22Rv1 (cell line): ENCODE data around the gene ZNF407.

Source experiments
- H3K27ac ChIP-seq: fragments of 450-650 bp; 2 replicates; pipeline ENCODE4 v1.5.1; 2017
- ZFX ChIP-seq: fragments of 450-650 bp; IDR thresholded peaks from 2 replicates; pipeline ENCODE4 v1.6.1; 2017; ENCODE audit warnings: antibody characterized with exemption, borderline replicate concordance
- TF ChIP-seq, protein P1 (sequence below): fragments of 450-650 bp; IDR thresholded peaks from 2 replicates; pipeline ENCODE4 v1.5.1; 2017; ENCODE audit warnings: mild to moderate bottlenecking

The ZNF407 gene

GRCh38 chr18:75034937-75035336, 437.3 kb downstream of the ZNF407 start:
- H3K27ac ChIP-seq: no peak overlapping the region
- no peak for TF ChIP-seq ZFX
- TF ChIP-seq, protein P1, sequence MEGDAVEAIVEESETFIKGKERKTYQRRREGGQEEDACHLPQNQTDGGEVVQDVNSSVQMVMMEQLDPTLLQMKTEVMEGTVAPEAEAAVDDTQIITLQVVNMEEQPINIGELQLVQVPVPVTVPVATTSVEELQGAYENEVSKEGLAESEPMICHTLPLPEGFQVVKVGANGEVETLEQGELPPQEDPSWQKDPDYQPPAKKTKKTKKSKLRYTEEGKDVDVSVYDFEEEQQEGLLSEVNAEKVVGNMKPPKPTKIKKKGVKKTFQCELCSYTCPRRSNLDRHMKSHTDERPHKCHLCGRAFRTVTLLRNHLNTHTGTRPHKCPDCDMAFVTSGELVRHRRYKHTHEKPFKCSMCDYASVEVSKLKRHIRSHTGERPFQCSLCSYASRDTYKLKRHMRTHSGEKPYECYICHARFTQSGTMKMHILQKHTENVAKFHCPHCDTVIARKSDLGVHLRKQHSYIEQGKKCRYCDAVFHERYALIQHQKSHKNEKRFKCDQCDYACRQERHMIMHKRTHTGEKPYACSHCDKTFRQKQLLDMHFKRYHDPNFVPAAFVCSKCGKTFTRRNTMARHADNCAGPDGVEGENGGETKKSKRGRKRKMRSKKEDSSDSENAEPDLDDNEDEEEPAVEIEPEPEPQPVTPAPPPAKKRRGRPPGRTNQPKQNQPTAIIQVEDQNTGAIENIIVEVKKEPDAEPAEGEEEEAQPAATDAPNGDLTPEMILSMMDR: no peak

DNA sequence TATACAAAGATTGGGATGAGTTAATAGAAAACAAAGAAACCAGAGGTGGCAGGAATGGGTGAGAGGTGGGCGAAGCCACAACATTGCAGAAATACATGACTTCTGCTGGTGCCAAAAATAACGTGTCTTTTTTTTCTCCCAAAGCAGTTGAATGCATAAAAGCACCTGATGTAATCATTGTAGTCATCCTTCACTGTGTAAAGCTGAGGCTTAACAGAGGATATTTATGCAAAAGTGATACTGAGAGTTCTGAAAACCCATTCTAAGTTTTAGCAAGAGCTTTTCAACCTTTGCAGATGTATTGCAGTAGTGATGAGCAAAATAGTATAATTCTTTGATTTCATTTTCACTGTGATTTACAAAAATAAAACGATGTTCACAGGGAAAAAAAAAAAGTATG, 438.3 kb downstream of the ZNF407 start:
- H3K27ac ChIP-seq: no peak overlapping the region
- TF ChIP-seq, protein P1: no peak
- TF ChIP-seq ZFX: no peak

GRCh38 chr18:75036917-75037688, 439.4 kb downstream of the ZNF407 start:
- H3K27ac ChIP-seq: no peak overlapping the region

GRCh38 chr18:75037689-75037955, 440.0 kb downstream of the ZNF407 start:
- TF ChIP-seq ZFX: no peak
- TF ChIP-seq, protein P1: no peak
- no peak overlapping the region for H3K27ac ChIP-seq

More at GRCh38 chr18:75036917-75037688, 439.4 kb downstream of the ZNF407 start:
- TF ChIP-seq, protein P1: no peak
- no peak for TF ChIP-seq ZFX

DNA sequence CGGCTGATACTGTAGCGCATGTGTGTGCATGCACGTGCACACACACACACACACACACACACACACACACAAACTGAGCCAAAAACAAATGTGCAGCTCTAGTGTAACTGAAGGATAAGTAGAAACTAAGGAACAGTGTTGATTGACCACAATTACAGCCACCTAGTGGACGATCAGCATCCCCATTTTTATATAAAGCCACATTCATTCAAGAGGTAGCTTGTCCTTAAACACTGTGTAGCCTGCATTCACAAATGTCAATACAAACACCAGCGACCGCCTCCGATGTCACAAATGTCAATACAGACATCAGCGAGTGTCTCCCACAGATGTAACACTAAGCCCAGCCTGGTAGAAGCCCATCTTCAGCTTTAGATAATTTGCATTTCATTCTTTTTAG, 443.9 kb downstream of the ZNF407 start:
- no peak for TF ChIP-seq ZFX
- TF ChIP-seq, protein P1: peak; percentile 52
- H3K27ac ChIP-seq: no peak overlapping the region

DNA sequence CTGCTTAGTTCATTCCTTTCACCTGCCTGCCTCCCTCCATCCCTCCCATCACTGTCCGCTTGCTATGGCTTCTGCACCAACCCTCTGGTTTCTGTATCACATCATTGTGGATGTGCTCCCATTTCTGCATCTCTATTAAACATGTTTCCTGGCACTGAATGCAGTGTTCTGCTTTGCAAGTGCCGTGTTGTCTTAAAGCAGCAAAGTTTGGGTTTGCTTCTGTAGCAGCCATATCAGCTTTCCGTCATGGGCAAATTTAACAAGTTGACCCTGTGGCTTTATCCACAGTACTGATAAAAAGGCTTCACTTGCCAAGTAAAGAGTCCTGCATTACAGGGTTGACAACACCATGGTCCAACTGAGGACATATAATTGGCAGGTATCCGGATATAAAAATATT, 445.8 kb downstream of the ZNF407 start:
- TF ChIP-seq, protein P1: no peak
- no peak for TF ChIP-seq ZFX

GRCh38 chr18:75044296-75044695, 446.6 kb downstream of the ZNF407 start:
- TF ChIP-seq ZFX: no peak
- TF ChIP-seq, protein P1: no peak
- no peak overlapping the region for H3K27ac ChIP-seq

More for the DNA sequence above, 445.8 kb downstream of the ZNF407 start:
- H3K27ac ChIP-seq: no peak overlapping the region
